AG10803 (cell line): Measurements from ENCODE around the gene NLRP3.
"Not testable (repeated sequence)": the region's sequence is repeated elsewhere in the genome, so short reads cannot be mapped to it uniquely, and the experiment has no call there.

Experiments
- DNase-seq: peaks from one replicate; pipeline ENCODE4 v3.0.0; 2010; ENCODE audit warnings: low read depth
- H3K4me3 ChIP-seq: 2 replicates; pipeline ENCODE4 v1.5.1; 2011; ENCODE audit warnings: mild to moderate bottlenecking, low read length, control low read depth
- CTCF ChIP-seq: conservative IDR thresholded peaks from 2 replicates; pipeline ENCODE4 v1.5.1; 2011; ENCODE audit warnings: mild to moderate bottlenecking, low read length, control low read depth, inconsistent platforms

NLRP3 gene

GRCh38 chr1:247386217-247386616, 29.8 kb upstream of the NLRP3 start:
- DNase-seq: no peak
- no peak for TF ChIP-seq CTCF
- H3K4me3 ChIP-seq: no peak overlapping the region

DNA sequence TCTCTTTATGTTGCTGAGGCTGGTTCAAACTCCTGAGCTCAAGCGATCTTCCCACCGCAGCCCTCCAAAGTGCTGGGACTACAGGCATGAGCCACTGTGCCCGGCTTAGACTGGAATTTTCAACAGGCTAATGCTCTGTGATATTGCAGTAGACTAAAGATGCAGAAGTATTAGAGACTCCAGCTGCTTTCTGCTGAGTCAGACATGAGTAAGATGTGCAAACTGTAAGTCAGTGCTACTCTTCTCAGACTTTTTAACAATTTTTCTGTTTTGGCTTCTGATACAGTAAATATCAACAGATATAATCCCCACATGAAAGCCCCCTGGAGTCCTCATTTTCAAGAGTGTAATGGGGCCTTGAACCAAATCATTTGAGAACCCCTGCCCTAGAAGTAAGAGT, 29.3 kb upstream of the NLRP3 start:
- TF ChIP-seq CTCF: no peak
- no peak overlapping the region for H3K4me3 ChIP-seq
- peak; percentile 46 for DNase-seq

- no peak for DNase-seq
- TF ChIP-seq CTCF: no peak
- H3K4me3 ChIP-seq: no peak overlapping the region
These were observed 28.9 kb upstream of the NLRP3 start for GRCh38 chr1:247387096-247387495.

- TF ChIP-seq CTCF: no peak
- no peak for DNase-seq
- no peak overlapping the region for H3K4me3 ChIP-seq
These were observed 28.4 kb upstream of the NLRP3 start for GRCh38 chr1:247387565-247387964.

- DNase-seq: peak; percentile 60
- H3K4me3 ChIP-seq: peak overlapping the region; percentile 36; the same call in 1 of the 2 replicates
- peak; percentile 91 for TF ChIP-seq CTCF
These were observed 25.7 kb upstream of the NLRP3 start for GRCh38 chr1:247390116-247390791.

DNA sequence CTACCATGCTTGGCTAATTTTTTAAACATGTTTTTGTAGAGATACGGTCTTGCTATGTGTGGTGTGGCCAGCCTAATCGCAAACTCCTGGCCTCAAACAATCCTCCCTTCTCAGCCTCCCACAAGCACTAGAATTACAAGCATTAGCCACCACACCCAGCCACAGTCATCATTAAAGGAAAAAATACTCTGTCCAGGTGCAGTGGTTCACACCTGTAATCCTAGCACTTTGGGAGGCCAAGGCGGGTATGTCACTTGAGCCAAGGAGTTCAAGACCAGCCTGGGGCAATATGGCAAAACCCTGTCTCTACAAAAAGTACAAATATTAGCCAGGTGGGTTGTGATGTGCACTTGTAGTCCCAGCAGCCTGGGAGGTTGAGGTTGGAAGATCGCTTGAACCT, 25.0 kb upstream of the NLRP3 start:
- DNase-seq: no peak
- no peak overlapping the region for H3K4me3 ChIP-seq
- TF ChIP-seq CTCF: no peak

DNA sequence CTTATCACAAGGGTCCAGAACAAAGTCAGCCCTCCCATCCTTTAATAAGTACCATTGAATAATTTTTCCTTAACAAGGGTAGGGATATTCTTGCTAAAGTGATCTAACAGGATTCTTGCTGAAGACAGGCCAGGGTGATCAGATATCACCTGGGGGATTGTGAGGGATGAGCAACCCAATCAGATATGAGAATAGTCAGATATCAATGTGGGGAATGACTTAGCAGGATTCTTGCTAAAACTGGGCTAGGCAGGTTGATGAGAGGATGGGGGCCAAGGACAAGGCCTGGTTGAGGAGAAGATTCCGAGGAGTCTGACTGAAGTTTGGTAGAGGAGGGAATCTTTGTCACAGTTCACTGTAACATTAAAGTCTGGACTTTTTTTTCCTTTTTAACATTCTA, 23.9 kb upstream of the NLRP3 start:
- TF ChIP-seq CTCF: no peak
- no peak for DNase-seq
- H3K4me3 ChIP-seq: no peak overlapping the region

- not testable (repeated sequence) for DNase-seq, H3K4me3 ChIP-seq
These were observed 20.9 kb upstream of the NLRP3 start for GRCh38 chr1:247395075-247395474.
